ENCODE measurements around the gene CPEB4. TPM values are rescaled to one million over a fixed set of nuclear protein-coding genes. Genes with fewer than 3 reads are reported as not detected.

The CPEB4 gene
- total RNA-seq, 1 donor from 2014 or later: 118 TPM

DNA sequence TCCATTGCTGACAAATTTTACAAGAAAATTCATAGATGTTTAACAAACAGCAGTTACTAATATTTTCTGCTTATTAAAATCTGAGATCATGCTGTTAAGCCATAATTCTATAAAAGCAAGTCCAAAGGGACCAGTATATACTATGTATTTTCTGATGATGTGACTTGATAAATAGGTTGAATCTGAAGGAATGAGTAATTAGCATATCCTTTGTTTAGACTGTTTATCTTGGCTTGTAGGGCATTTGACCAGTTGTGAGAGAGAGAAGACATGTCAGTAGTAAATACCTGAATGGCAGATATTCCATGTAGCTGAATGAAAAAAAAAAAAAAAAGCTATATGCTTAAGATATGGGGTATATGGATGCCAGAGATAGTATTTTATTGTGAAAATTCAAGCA, 14.6 kb downstream of the CPEB4 start:
- intact Hi-C loops (cut with DNase I): no loop called here
- DNase-seq: no peak
- ATAC-seq (ENCODE audit: poor library complexity): no peak

DNA sequence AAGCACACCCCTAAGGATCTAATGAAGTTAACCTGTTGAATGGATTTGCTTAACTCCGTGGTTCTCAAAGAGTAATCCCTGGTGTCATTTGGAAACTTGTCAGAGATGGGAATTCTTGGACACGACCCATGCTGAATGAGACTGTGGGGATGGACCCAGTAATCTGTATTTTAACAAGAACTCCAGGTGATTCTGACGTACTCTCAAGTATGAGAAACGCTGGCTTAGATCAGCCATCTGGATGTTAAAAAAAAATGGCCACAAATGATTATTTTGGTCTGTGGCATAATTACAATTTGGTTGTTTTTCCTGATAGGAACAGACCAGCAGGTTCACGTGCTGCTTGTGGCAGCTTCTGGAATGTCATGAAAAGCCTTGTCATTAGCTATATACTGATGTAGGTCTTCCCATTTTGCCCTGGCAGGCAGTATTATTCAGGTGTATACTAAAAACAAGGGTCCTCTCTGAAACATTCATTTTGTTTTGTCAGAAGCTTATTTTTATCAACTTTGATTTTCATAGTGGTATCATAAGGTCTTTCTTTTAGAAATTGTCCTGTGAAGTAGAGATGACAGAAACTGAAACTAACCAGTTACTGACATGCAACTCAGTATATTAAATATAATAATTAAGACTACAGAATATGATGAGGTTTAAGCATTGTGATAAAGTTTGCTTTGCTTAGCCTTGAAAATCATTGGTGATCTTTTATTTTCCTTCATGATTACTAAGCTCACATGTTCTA, 15.4 kb downstream of the CPEB4 start:
- no peak for DNase-seq
- intact Hi-C loops (cut with DNase I): no loop called here
- ATAC-seq (ENCODE audit: poor library complexity): no peak

- intact Hi-C loops (cut with DNase I): no loop called here
- DNase-seq (no peak), ATAC-seq (ENCODE audit: poor library complexity) (no peak)
Observed at GRCh38 chr5:173904151-173904550, 16.0 kb downstream of the CPEB4 start.

GRCh38 chr5:173907284-173907683, 19.1 kb downstream of the CPEB4 start:
- ATAC-seq (ENCODE audit: poor library complexity) (no peak), DNase-seq (no peak)
- intact Hi-C loops (cut with DNase I): no loop called here

GRCh38 chr5:173907686-173908371, 19.7 kb downstream of the CPEB4 start:
- ATAC-seq (ENCODE audit: poor library complexity): peak; percentile 38
- DNase-seq: no peak
- intact Hi-C loops (cut with DNase I): no loop called here

DNA sequence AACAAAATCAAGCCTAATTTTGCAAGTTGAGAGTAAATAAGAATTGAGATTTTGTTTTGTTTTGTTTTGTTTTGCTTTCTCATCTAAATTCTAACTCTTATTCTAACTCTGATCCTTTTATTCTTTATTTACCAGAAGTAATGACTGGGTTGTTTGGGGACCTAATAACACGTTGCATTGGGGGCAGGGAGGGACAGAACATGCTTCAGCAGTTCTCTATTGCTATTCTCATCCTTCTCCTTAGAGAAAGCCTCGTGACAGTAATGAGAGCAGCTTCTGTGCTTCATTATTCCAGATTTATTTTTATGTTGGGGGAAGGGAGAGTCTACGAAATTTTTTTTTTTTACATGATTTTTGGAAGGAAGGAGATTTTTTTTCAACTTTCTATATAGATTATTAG, 21.1 kb downstream of the CPEB4 start:
- no peak for DNase-seq
- peak; percentile 77 for ATAC-seq (ENCODE audit: poor library complexity)
- intact Hi-C loops (cut with DNase I): no loop called here

DNA sequence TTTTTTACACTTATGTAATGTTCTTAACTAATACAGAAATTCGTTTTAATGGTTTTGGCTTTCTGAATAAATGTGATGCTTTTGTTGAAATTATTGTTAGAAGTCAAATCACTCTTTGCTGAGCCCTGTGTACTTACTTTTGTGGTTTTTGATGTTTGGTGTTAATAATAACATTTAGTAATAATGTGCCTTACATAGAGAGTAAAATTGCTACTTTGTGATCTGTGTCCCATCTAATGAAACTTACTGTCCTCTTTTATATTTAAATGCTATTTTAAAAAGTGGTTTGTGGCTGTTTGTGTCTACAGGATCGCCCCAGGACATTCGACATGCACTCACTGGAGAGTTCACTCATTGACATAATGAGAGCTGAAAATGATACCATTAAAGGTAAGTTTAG, 22.1 kb downstream of the CPEB4 start:
- intact Hi-C loops (cut with DNase I): no loop called here
- DNase-seq (no peak), ATAC-seq (ENCODE audit: poor library complexity) (no peak)

- no peak for ATAC-seq (ENCODE audit: poor library complexity)
- DNase-seq: no peak
- intact Hi-C loops (cut with DNase I): no loop called here
Observed at GRCh38 chr5:173911623-173912022, 23.5 kb downstream of the CPEB4 start.

DNA sequence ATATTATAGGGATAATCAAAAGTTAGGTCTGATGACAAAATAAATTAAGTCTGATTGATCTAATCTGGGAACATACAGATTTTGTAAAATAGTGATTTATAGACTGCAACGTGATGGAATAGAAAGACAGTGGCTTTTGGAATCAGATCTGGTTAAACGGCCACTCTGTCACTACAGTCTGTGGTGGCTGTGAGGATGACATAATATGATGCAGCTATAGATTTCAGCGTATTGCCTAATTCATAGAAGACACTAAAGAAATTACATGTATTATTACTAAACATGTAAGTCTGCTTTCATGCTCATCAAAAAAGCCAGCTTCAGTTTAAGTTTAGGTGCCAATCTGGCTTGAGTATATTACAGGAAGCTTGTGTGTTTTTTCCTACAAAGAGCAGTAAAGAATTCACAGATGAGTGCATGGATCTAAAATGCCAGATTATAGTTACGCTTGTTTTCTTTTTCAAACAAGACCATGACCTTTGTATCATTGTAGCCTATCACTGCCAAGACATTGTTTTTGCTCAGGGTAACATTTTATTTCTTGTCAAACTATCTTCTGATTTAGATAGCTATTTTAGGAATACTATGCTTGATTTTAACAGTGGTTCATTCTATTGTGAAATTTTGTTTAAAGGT, 25.7 kb downstream of the CPEB4 start:
- no peak for ATAC-seq (ENCODE audit: poor library complexity)
- intact Hi-C loops (cut with DNase I): no loop called here
- DNase-seq: no peak

GRCh38 chr5:173915310-173916014, 27.3 kb downstream of the CPEB4 start:
- ATAC-seq (ENCODE audit: poor library complexity) (peak; percentile 57), DNase-seq (no peak)
- intact Hi-C loops (cut with DNase I): no loop called here

DNA sequence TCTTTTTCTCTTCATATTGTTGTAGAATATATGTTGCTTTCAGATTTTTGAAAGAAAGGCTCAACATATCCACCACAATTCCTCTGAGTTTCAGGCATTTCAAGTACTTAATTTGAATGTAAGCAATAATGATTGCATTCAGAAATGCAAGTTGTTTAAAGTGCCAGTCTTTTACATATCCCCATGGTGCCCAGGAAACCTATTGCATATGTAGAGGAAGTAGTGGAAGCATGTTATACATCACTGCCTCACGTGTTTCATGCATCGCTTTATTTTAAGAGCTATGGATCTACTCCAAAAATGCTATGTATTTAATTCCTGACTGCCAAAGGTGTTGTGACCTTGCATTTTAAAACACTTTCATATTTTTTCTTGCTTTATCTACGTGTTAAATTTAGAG, 28.1 kb downstream of the CPEB4 start:
- ATAC-seq (ENCODE audit: poor library complexity) (no peak), DNase-seq (no peak)
- intact Hi-C loops (cut with DNase I): no loop called here

DNA sequence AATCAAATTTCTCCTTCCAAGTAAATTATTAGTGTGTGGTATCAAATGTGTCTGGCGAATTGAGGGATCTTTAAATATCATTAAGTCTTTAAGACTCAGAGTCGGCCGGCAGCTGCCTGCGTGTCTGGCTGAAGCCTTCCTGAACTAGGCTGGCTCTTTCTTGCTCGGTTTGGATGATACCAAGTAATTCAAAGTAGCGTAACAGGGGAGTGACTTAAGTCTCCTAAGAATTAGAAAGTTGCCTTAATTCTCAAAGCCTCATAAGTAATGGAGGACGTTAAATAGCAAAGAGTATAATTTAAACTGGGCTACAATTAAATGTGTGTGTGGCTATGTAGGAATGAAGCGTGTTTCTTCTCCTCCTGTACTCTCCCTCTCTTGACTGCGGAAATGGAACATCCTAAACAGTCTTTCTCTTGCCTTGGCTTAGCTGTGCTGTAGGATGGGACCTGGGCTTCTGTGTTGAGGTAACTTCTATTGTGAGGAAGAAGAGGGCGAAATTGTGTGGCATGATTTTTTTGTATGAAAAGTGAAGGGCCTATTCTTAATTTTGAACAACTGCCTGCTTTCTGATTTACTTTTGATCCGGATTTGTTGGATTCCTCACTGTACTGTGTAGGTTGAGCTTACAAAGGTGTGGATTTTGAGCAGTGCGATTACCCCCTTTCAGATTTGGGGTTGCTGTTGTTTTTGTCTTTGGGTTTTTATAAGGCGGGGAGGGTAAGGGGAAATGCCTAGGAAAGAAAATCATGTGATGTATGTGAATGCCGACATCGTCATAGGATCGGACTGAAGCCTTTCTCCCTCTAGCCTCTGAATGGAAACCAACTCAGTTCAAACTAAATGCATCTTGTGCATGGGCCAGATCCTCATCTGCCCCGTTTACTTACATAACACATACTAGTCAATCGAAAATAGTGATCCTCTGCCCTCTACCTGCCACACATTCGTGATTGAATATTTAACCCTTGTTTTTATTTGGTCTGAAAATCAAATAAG, 29.9 kb downstream of the CPEB4 start:
- peak; percentile 70 for DNase-seq
- intact Hi-C loops (cut with DNase I): no loop called here
- ATAC-seq (ENCODE audit: poor library complexity): peak; percentile 76

DNA sequence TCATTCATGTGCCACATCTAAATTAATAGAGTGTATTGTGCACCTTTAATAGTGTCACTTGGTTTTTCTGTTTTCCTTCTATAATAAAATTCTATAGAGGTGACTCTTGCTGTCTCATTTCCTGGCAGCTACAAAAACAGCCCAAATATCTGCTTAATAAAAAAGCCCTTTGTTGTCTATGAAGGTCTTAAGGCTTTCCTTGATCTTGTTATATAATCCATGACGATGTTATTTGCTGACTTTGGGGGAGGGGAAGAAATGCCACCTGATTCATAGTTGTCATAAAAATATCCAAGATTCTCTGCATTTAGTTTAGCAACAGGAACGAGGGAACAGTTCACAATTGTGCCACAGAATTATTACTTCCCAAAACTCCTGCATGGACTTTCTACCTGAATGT, 31.3 kb downstream of the CPEB4 start:
- ATAC-seq (ENCODE audit: poor library complexity) (no peak), DNase-seq (no peak)
- intact Hi-C loops (cut with DNase I): no loop called here

DNA sequence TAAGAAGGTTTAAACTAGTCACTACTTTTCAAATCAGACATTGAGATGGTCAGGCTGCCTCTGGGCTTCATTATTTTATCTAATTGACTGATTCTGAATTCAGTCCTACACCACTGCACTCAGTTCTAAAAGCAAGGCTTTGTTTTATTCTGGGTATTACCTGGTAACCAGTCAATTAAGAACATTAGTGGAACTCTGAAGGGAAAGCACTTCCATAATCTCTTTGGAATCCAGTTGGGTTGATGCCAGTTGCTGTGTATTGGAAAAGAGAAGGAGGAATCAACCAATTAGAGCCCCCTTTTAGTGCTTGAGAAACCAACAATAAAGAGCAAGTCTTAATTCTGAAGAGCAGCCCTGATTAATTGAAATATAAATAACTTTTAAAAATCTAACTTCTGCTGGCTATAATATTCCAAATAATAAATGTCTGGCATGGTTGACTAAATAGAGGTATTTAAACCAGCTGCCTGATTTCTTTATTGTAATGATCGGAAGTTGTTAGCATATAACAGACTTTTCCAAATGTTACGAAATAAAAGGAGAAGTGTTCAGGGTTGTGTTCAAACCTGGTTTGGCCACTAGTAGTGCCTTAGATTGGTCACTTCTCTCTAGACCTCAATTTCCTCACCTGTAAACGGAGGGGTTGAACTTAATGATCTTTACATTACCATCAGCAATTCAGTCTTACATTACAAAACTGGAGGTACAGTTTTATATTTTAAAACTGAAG, 32.0 kb downstream of the CPEB4 start:
- ATAC-seq (ENCODE audit: poor library complexity): peak; percentile 9
- no peak for DNase-seq
- intact Hi-C loops (cut with DNase I): no loop called here

GRCh38 chr5:173920866-173921555, 32.9 kb downstream of the CPEB4 start:
- DNase-seq: no peak
- intact Hi-C loops (cut with DNase I): no loop called here
- no peak for ATAC-seq (ENCODE audit: poor library complexity)

DNA sequence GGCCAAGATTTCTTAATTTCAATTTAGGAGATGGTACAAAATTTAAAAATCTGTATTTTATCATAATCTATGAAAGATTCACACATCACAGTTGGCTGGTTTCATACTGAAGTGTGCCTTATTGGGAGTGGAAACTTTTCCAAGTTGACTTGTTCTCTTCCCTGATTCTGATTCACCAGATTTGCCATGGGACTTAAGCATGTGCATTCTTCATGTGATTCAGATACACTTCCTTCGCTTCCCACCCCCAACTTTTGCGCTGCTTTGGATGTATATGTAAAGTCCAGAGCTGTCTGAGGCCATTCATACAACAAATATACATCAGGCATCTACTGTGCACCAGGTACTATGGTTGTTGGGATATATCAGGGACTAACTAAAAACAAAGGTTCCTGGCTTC, 34.4 kb downstream of the CPEB4 start:
- no peak for ATAC-seq (ENCODE audit: poor library complexity)
- DNase-seq: no peak
- intact Hi-C loops (cut with DNase I): no loop called here
